ENCODE data around the gene RHBDF2.

RHBDF2 gene

DNA sequence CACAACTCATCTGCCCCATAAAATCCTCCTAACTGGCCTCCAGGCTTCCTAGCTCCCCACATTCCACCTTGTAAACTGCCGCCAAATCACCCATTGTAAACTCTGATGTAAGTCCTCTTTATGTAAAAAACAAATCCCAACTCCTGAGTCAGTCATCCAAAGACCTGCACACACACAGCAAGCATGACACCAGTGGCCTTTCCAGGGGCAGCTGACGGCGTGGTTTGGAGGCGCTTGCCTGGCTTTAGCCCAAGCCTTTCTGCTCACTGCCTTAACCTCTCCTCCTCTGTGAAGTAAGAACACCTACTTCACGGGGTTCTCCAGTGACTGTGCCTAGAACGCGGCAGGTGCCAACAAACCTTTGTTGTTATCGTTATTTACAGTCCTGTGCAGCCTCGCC lies 62.3 kb downstream of the RHBDF2 start:
- no peak for DNase-seq (ENCODE audit: low spot score)

DNA sequence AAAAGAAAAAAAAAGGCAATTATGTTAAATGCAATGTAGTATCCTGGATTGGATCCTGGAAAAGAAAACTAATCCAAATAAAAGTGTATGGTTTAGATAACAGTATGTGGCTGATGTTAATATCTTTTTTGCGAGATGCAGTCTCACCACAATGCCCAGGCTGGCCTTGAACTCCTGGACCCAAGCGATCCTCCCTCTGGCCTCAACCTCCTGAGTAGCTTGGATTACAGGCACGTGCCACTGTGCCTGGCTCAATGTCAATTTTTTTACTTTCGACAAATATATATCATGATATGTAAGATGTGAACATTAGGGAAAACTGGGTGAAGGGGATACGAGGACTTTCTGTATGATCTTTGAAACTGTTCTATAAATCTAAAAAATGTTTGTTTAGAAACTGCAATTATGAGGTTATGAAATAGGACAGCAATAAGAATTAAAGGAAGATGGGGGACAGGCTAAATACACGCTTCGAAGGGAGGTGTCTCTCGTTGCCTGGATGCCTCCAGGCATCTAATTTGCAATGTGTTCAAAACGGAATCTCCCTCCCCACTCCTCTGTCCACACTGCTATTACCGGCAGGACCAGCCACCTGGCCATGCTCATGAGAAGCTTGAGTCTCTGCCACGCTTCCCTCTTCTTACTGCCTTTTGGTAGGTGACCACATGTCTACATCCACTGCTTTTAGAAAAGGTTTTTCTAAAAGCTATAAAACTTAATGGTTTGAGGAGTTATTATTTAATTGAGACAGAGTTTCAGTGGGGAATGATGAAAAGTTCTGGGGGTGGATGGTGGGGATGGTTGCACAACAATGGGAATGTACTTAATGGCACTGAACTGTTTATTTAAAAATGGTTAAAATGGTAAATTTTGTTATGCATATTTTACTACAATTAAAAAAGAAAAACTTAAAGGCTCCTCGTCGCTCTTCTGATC lies 63.5 kb downstream of the RHBDF2 start:
- DNase-seq (ENCODE audit: low spot score): no peak

DNA sequence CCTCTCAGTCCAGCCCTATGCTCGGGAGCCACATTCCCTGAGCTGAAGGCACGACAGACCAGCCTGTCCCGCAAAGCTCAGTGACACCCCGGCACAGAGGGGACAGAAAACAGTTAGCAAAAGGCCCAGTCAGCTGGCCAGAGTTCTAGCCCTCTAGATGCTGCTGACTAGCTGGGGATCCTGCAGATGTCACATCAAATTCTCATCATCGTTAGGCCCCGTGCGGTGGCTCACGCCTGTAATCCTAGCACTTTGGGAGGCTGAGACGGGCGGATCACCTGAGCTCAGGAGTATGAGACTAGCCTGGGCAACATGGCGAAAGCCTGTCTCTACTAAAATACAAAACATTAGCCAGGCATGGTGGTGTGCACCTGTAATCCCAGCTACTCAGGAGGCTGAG lies 65.5 kb downstream of the RHBDF2 start:
- no peak for DNase-seq (ENCODE audit: low spot score)

- DNase-seq (ENCODE audit: low spot score): no peak
Observed at GRCh38 chr17:76434870-76435269, 66.4 kb downstream of the RHBDF2 start.

DNA sequence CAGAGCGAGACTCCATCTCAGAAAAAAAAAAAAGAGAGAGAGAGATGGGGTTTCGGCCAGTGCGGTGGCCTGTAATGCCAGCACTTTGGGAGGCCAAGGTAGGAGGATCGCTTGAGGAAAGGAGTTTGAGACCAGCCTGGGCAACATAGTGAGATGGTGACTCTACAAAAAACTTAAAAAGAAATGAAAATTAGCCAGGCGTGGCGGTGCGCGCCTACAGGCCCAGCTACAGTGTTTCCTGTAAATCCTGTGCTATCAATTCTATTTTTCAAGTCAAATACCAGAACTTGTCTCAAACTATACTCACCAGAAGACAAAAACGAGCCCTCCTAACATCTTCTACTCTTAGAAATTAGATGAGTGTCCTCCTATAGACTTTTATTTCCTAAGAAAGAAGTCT lies 67.5 kb downstream of the RHBDF2 start:
- no peak for DNase-seq (ENCODE audit: low spot score)

- DNase-seq (ENCODE audit: low spot score): peak; percentile 61
Observed at GRCh38 chr17:76432712-76433336, 68.4 kb downstream of the RHBDF2 start.

DNA sequence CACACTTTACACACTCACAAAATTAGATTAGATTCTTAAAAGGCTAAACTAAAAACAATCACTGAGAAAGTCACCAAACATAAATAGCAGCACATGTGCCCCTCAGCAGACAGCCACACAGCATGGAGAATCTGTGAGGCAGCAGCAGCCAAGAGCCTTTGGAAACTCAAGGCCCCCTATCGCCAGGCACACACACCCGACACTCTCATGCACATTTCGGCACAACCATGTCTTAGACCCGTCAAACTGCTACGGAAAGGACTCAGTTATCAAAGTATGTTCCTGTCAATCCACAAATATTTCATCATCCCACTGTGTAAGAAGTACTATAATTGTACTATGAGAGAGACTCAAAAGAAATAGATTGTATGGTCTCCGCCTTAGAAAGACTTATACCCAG lies 69.2 kb downstream of the RHBDF2 start:
- DNase-seq (ENCODE audit: low spot score): no peak

- DNase-seq (ENCODE audit: low spot score): no peak
Observed at GRCh38 chr17:76431509-76431908, 69.7 kb downstream of the RHBDF2 start.

DNA sequence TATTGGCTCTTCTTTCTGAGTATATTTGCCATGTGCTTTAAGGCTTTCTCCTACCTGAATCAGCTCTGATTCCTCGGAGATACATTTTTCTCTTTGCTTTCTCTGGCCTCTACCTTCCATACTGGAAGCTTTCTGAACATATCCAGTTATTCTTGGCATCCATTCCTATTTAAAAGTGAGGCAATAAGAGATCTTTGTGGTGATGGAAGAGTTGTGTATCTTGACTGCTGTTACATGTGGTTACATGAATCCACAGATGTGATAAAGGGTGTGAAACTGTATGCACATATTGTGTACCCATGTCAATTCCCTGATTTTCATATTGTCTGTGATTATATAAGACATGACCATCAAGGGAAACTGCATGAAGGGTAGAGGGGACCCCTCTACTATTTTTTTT lies 72.7 kb downstream of the RHBDF2 start:
- DNase-seq (ENCODE audit: low spot score): no peak

DNA sequence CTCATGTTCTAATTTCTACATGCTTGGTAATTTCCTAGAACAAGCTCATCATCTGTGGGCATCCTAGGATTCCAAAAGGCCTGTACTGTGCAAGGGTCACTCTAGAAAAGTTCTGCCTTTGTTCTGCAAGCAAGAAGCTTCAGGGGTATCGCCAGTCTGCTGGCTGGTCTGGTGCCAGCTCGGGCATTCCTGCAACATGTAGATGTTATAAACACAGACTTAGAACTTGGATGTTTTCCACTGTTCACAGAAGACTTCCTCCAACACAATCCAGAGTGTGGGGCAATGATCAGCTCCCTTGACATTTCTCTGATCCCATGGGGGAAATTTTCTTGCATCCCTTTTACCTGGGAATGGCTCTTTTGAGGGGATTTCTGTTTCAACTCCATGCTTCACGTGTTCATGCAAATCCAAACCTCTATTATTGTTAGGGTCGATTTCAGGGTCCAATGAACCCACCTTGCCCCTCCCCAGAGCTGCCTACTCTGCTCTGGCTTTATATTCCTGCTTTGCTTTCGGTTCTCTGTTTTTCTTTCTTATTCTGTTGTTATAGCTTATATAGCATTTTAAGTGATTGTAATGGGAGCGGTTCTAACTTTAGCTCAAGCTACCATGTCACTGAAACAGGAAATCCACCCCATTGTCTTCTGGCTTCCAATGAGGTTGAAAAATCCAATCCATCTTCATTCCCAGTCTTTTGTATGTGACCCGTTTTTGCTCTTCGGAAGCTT lies 73.6 kb downstream of the RHBDF2 start:
- DNase-seq (ENCODE audit: low spot score): no peak

- DNase-seq (ENCODE audit: low spot score): no peak
Observed at GRCh38 chr17:76426853-76427252, 74.4 kb downstream of the RHBDF2 start.

GRCh38 chr17:76422860-76423259 lies 78.4 kb downstream of the RHBDF2 start:
- no peak for DNase-seq (ENCODE audit: low spot score)

DNA sequence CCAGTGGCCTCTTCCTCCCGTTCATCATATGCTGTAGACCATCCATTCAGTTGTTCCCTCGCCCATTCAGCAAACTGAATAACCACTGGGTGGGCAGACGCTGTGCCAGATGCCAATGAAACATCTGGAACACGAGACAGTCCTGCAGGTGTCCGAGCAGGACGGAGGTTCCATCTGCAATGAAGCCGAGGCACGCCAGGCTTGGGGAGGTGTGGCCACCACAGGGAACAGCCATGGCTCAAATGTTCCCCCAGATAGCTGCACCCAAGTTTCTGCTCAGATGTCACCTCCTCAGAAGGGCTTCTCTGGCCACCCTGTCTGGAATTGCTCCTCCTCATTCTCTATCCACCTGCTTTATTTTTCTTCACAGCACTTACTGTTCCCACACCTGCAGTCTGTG lies 78.8 kb downstream of the RHBDF2 start:
- no peak for DNase-seq (ENCODE audit: low spot score)

DNA sequence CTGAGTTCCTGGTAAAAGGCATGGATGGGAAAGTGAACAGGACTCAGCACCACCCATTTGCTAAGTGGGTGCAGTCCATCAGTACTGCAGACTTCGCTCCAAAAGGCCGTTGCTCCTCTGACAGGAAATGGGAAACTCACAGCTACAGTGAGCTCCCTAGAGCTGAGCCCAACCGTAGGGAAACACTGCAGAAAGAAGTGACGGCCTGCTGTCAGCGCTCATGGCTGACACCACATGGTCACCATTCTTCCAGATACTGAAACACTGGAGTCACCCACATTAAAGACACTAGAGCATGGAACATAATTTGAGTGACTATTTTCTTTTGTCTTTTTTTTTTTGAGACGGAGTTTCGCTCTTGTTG lies 80.2 kb downstream of the RHBDF2 start:
- no peak for DNase-seq (ENCODE audit: low spot score)

All from RKO (cell line).